Heart left ventricle (tissue), 13 donors: Measurements from ENCODE around the gene GNAO1.

Source experiments
- POLR2A ChIP-seq, 2 donors: fragments of 450-650 bp; IDR thresholded peaks; one replicate each; pipeline ENCODE4 v1.6.1; 2017; ENCODE audit warnings: antibody characterized with exemption in 2 of 2, mild to moderate bottlenecking in 2 of 2, moderate library complexity in 2 of 2
- TF ChIP-seq, protein P1 (sequence below), 12 donors: fragments of 200-600 bp; sonication (generic) in 4 of 12; IDR thresholded peaks; one replicate each; pipeline versions ENCODE4 v1.5.0 to v1.8.0; 2018 to 2022; ENCODE audit warnings: antibody characterized with exemption in 12 of 12, mild to moderate bottlenecking in 5 of 12
- donor health status: ischemic (EF 13 %, LVEDD 7.1; RV severe dilation, severe dysfunction).
- donor health status: DM: no; HTN: yes; CAD: no.
- donor health status: DM: no; HTN: no; CAD: no.
- donor health status: ischemic (EF 25% LVEDD 6.9; RV normal size, moderate dysfunction).
- donor health status: ischemic (EF 25% LVEDD 5.7; RV mildly dilated, moderate dysfunction).
- donor health status: ischemic (EF 35%, LVEDD 5.7; RV mildly dilated, moderate dysfunction).
- donor health status: nonischemic (EF 11% LVEDD 7.7; RV severe dilation, severe dysfunction).
- donor health status: DM: yes; HTN: yes; CAD: no.
- donor health status: PGD.
- donor health status: ischemic (EF 29% LVEDD 5.4; RV normal size, mild dysfunction).
- donor health status: nonischemic (EF 23%, LVEDD 6.1; RV moderate dilation, normal function).

DNA sequence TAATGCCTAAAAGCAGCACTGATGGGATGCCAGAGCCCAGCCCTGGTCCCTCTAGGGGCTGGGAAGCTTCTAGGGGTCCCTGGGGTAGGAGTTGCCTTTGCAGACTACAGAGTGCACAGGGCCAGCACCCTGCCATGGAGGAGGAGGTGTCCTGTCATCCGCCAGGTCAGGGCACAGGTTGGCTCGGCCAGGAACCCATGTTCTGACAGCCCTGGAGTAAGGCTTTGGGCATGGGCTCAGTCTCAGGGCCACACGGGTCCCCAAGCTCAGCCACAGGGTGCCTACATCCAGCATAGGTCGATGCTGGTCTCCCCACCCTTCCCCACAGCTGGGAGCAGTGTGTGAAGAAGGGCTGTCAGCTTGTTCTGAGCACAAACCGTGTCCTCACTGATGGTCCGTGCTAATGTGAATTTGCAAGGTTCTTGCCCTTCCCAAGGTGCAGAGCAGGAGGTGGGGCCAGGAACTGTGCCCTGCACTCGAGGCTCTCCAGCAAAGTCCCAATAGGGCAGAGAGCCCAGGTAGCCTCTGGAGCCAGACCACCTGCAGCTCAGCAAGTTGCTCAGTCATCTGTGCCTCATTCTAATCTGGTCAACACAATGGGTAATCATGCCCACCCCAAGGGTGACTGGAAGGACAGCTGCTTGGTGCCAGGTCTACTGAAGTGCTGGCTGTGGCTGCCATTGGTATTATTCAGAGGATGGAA lies 161.2 kb downstream of the GNAO1 start:
- no peak for TF ChIP-seq POLR2A (IDR thresholded peaks at IDR 0.05)
- TF ChIP-seq, protein P1, sequence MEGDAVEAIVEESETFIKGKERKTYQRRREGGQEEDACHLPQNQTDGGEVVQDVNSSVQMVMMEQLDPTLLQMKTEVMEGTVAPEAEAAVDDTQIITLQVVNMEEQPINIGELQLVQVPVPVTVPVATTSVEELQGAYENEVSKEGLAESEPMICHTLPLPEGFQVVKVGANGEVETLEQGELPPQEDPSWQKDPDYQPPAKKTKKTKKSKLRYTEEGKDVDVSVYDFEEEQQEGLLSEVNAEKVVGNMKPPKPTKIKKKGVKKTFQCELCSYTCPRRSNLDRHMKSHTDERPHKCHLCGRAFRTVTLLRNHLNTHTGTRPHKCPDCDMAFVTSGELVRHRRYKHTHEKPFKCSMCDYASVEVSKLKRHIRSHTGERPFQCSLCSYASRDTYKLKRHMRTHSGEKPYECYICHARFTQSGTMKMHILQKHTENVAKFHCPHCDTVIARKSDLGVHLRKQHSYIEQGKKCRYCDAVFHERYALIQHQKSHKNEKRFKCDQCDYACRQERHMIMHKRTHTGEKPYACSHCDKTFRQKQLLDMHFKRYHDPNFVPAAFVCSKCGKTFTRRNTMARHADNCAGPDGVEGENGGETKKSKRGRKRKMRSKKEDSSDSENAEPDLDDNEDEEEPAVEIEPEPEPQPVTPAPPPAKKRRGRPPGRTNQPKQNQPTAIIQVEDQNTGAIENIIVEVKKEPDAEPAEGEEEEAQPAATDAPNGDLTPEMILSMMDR (IDR thresholded peaks at IDR 0.05), result no peak
